Fibroblast of peridontal ligament (primary cell): ENCODE measurements around the gene SCAMP1.
A peak's percentile ranks its signal among the peaks of the same experiment; 100 is the strongest.
"Not testable (repeated sequence)": the region's sequence is repeated elsewhere in the genome, so short reads cannot be mapped to it uniquely, and the experiment has no call there.

Source experiments
- DNase-seq: peaks from one replicate; pipeline ENCODE4 v3.0.0-alpha.2; 2010; ENCODE audit errors: extremely low read depth

Gene SCAMP1

GRCh38 chr5:78359831-78360673, at the start of gene SCAMP1:
SCAMP1 (plus strand) TSS chr5:78360617; CDS start chr5:78360672, 55 bp downstream.
- peak; percentile 90 for DNase-seq

- DNase-seq: no peak
Measured at GRCh38 chr5:78317515-78317914, 42.9 kb upstream of the SCAMP1 start.

- DNase-seq: no peak
Measured at GRCh38 chr5:78318337-78318736, 42.1 kb upstream of the SCAMP1 start.

- peak; percentile 60 for DNase-seq
Measured at GRCh38 chr5:78320401-78320800, 40.0 kb upstream of the SCAMP1 start.

- DNase-seq: no peak
Measured at GRCh38 chr5:78323241-78323640, 37.2 kb upstream of the SCAMP1 start.

GRCh38 chr5:78326930-78327329, 33.5 kb upstream of the SCAMP1 start:
- DNase-seq: no peak

- DNase-seq: no peak
Measured at GRCh38 chr5:78327761-78328510, 32.5 kb upstream of the SCAMP1 start.

- peak; percentile 39 for DNase-seq
Measured at GRCh38 chr5:78328585-78329173, 31.7 kb upstream of the SCAMP1 start.

- DNase-seq: no peak
Measured at GRCh38 chr5:78331523-78332080, 28.8 kb upstream of the SCAMP1 start.

GRCh38 chr5:78334811-78335210, 25.6 kb upstream of the SCAMP1 start:
- no peak for DNase-seq

- no peak for DNase-seq
Measured at GRCh38 chr5:78335976-78336375, 24.4 kb upstream of the SCAMP1 start.

GRCh38 chr5:78336698-78337097, 23.7 kb upstream of the SCAMP1 start:
- no peak for DNase-seq

GRCh38 chr5:78339617-78340436, 20.6 kb upstream of the SCAMP1 start:
- DNase-seq: no peak

GRCh38 chr5:78341440-78341839, 19.0 kb upstream of the SCAMP1 start:
- DNase-seq: no peak

- DNase-seq: peak; percentile 48
Measured at GRCh38 chr5:78345485-78345884, 14.9 kb upstream of the SCAMP1 start.

GRCh38 chr5:78353520-78353919, 6.9 kb upstream of the SCAMP1 start:
- no peak for DNase-seq

GRCh38 chr5:78354066-78354670, 6.2 kb upstream of the SCAMP1 start:
- DNase-seq: no peak

GRCh38 chr5:78355561-78355960, 4.9 kb upstream of the SCAMP1 start:
- no peak for DNase-seq

GRCh38 chr5:78359455-78359830, 974 bp upstream of the SCAMP1 start:
- DNase-seq: not testable (repeated sequence)

GRCh38 chr5:78360674-78360923, 182 bp downstream of the SCAMP1 start:
- DNase-seq: no peak

- peak; percentile 57 for DNase-seq
Measured at GRCh38 chr5:78360924-78361630, 660 bp downstream of the SCAMP1 start.
